Prostate gland (tissue), 2 donors: ENCODE measurements around the gene RABGAP1L.

Experiments used
- CTCF ChIP-seq, 4 experiments: fragments of 200-600 bp in 2 of 4; fragments of 450-650 bp in 2 of 4; sonication (generic) in 2 of 4; IDR thresholded peaks; 1 replicate in 3 of 4; 2 replicates in 1 of 4; pipeline ENCODE4 v1.5.1; 2016 to 2019; ENCODE audit warnings: antibody characterized with exemption in 4 of 4, mild to moderate bottlenecking in 2 of 4, moderate library complexity in 2 of 4
- POLR2A ChIP-seq: fragments of 450-650 bp; IDR thresholded peaks from one replicate; pipeline ENCODE4 v1.6.1; 2016; ENCODE audit warnings: antibody characterized with exemption, mild to moderate bottlenecking

DNA sequence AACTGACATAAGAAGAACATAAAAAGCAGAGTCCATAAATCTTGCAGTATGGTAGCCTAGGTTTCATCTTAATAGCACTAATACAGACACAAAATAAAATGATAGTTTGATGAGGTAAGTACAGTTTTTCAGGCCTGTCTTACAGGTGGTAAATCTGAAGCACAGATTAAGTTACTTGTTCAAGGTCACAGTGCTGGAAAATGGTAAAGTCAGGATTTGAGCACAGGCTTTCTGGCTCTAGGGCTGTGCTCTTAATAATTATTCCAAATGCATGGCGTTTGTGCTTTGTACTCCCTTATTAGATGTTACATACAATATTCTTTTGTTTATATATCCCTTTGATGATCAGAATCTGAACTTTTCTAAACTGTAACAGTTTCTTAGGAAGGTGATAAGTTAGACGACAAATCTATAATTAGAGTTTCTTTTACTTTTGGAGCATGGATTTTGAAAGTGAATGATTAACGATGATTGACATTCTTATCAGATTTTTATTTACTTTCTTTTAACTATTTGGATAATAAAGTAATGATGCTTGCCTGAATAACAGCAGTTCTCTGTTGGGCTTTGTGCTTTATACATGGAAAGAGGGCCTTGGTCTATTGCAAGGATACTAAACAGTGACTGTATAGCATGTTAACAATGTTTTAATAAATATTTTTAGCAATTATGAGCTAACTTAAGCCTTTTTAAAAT lies 738.9 kb downstream of the RABGAP1L start:
- TF ChIP-seq POLR2A (no peak), CTCF (IDR thresholded peaks at IDR 0.05) (no peak)
